HG03025 (cell line): ENCODE data around the gene AK1.
A peak's percentile ranks its signal among the peaks of the same experiment; 100 is the strongest.

ENCODE experiments used
- ATAC-seq: cut with Tn5 transposase; IDR thresholded peaks from one replicate; pipeline ENCODE4 v1.9.1; 2021; ENCODE audit warnings: mild to moderate bottlenecking, moderate library complexity; ENCODE audit not compliant: unreplicated experiment, low FRiP score

AK1 gene, protein sequence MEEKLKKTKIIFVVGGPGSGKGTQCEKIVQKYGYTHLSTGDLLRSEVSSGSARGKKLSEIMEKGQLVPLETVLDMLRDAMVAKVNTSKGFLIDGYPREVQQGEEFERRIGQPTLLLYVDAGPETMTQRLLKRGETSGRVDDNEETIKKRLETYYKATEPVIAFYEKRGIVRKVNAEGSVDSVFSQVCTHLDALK

GRCh38 chr9:127877566-127877998 lies at the start of gene AK1:
TSS of gene AK1 (minus strand) at chr9:127877675. CDS start at chr9:127874617, 3,058 bp downstream.
- no peak for ATAC-seq

- no peak for ATAC-seq
Measured at GRCh38 chr9:127926906-127927200, 49.4 kb upstream of the AK1 start.

DNA sequence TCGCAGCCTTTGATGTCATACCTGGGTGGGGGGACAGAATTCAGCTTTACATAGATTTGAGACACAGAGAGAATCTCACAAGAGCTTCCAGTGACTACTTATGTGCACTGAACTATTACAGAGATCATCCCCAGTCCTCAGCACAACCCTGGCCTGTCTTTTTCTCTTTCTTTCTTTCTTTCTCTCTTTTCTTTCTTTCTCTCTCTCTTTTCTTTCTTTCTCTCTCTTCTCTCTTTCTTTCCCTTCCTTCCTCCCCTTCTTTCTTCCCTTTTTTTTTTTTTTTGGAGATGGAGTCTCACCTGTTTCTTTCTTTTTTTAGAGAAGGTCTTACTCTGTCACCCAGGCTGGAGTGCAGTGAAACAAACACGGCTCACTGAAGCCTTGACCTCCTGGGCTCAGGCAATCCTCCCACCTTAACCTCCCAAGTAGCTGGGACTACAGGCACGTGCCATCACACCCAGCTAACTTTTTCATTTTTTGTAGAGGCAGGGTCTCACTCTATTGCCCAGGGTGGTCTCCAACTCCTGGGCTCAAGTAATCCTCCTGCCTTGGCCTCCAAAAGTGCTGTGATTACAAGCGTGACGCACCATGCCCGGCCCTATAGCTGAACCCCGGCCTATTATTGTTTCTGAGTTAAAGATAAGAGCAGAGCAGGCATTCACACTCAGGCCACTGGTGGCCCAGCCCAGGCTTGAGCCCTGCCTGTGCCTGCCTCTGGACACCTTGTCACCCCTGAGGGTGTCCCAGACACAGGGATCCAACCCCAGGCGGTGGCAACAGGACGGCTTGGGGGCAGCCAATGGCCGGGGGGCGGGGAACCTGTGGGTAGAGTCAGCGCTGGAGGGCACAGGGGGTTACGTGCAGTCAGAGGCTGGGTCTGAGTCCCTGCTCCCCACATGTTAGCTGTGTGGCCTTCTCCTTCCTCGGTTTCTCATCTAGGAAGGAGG lies 48.8 kb upstream of the AK1 start:
- no peak for ATAC-seq

DNA sequence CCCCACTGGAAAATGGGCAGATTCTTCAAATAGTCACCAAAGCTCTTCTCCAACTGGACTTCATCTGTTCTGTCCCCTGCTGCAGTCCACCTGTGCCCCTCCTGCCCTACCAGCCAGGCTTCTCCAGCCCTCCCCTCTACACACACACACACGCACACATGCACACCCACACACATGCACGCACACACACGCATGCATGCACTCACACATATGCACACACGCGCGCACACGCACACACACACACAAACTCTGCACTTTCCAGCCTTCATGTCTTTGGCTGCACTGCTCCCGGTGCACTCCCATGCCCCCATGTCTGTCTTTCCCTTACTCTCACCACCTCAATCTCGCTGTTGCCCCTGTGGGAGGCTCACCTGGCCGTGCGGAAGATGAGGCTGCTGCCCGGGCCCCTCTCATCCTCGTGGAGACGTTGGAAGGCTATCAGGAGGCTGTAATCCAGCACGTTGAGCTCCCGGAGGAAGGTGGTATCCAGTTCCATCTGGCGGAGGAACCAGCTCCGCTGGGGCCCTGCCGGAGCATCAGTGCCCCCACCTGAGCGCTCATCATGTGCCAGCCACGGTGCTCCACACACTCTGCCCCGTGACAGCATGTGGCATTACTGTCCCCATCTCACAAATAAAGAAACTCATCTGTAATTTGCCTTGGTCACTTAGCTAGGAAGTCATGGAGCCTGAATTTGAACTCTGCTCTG lies 47.4 kb upstream of the AK1 start:
- ATAC-seq: no peak

- ATAC-seq: no peak
Measured at GRCh38 chr9:127923771-127924170, 46.3 kb upstream of the AK1 start.

- ATAC-seq: no peak
Measured at GRCh38 chr9:127923046-127923445, 45.6 kb upstream of the AK1 start.

DNA sequence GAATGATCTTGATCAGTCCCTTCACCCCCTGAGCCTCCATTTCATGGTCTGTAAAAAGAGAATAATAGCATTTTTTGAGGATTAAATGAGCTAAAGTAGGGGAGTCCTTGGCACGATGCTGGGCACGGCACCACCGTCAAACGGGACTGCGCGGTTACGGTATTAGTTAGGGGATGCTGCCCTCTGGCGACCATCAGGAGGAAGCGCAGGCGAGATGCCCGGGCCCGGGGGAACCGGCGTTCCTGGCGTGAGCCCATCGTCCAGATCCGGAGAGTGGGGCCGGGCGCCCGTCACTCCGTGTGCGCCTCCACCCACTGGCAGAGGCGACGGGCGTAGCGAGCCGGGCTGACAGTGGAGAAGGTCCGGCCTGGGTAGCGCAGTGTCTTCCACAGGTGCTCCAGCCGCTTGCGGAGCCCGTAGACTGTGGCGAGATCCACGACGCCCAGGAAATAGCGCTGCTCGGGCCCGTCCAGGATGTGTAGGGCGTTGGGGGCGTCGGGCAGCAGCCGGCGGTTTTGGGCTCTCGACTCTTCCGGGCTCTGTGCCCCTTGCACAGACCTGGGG lies 44.2 kb upstream of the AK1 start:
- no peak for ATAC-seq

DNA sequence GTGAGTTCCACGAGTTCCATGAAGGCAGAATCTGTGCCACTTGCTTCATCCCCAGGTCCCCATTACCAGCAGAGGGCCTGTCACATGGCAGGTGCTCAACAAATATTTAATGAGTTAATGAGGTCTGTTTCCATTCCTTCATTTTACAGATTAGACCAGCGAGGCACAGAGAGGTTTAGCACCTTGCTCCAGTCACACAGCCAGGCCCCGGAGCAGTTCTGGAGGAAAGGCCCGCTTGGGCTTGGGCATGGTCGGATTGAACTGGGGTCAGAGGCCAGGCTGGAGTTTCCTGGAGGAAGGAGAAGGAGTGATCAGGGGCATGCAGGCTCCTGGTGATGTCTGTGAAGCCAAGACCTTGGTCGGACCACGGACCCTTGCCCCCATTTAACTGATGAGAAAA lies 43.3 kb upstream of the AK1 start:
- no peak for ATAC-seq

DNA sequence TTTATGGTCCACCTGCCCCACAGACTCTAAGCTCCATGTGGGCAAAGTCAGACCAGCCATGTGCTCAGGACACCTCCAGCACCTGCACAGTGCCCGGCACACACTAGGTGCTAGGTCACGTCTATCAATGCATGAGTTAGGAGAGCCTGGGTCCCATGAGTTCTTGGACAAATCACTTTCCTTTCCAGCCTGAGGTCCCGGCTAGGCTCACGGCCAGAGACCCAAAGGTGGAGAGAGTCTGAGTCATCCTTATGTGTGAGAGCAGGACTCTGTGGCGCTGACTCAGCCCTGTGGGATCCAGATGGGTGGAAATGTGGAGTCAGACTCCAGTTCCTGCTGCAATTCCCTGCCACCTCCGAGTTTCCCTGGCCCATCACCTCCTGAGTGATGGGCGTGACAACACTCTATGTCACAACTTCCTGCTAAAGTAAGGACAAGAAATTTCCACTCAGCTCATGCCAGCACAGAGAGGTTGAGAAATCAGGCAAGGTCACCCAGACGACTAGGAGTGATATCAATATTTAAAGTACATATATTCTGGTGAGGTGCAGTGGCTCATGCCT lies 41.9 kb upstream of the AK1 start:
- ATAC-seq: no peak

DNA sequence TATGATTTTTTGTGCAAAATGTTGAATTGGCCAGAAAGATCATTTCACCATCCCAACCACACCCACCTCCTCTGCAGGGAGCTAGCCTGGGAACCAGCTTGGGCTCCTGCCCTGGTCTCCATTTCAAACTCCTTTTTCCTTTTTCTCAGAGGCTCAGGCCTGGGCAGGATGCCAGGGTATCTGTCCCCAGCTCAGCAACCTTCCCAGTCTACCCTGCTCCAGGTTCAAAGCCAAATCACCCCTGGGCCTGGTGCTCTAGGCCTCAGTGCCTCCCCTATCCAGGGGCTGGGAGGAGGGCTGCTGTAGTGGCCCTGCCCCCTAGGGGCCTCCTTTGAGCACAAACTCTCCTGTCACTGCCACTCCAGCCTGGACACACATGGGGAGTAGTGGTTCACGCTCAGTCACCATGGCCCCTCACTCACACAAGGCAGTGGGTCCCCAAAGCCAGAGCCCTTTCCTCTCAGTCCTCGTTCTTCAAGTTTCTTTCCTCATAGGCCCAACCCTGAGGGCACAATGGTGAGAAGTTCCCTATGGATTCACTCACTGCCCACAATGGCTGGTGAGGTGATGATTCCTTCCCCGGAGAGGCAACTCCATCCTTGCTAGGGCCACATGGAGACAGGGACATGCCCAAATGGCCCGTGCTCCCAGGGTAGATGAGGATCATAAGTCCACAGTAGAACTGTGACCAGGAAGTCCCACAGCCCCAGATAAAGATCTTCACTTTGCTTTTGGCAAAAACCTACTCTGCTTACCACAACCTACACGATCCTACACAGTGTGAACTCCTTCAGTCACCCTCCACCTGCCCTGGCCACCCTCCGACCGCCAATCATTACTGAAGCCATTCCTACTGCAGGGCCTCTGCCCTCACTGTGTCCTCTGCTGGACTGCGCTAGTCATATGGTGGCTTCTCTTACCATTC lies 41.0 kb upstream of the AK1 start:
- no peak for ATAC-seq

DNA sequence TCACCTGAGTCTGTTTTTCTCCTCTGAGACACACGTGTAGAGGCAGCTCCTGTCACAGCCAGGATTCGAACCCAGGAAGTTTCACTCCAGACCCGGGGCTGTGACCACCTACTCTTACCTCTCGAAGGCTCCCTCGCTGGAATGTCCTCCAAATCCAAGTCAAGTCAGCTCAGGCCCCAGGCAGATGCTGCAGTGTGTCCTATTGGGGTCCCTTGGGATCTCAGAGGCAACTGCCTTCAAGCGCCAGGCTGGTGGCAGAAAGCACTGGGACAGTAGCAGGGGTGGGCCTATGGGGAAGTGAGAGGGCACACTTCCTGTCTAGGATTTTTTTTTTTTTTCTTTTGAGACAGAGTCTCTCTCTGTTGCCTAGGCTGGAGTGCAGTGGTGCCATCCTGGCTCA lies 40.1 kb upstream of the AK1 start:
- no peak for ATAC-seq

GRCh38 chr9:127916720-127917581 lies 39.5 kb upstream of the AK1 start, which contains the start of gene ST6GALNAC4:
TSS of gene ST6GALNAC4 (minus strand) at chr9:127917041. CDS start at chr9:127916419, 622 bp downstream.
- peak; percentile 45 for ATAC-seq

DNA sequence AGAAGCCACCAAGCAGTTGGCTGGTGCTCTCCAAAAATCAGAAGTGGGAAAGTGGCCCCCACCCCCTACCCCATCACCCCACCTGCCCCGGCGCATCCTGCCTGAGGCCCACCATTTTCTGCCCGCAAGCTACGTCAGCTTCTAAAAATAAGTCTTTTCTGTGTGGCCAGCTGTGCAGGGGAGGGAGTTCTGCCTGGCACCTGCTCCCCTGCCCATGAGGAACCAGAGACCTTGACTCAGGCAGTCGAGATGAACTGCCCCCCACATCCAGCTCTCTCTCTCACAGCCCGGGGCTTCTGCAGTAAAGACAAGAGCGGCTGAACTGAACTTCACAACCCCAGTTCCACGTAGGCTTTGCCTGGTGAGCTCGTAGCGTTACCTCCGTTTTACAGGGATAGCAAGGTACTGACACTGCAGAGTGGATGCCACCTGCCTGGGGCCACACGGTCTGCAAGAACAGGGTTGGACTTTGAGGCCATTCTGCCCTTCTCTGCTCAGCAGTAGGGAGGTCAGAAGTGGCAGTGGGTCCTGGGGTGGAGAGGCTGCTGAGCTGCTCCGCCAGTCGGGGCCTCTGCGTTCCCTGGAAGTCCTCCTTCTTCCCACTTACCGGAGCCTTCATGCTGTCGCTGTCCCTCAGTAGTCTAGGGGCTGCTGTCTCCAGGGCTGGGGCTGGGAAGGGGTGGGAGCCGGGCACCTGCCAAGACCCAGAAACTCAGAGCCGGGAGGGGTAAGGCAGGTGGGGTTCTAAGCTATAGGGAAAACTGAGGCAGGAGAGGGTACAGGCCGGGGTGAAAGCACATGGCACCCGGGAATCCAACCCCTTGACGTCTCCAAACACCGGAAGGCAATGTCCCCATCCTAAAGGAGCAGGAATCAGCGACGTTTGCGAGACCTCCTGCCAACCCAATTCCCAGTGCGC lies 38.6 kb upstream of the AK1 start:
- no peak for ATAC-seq

DNA sequence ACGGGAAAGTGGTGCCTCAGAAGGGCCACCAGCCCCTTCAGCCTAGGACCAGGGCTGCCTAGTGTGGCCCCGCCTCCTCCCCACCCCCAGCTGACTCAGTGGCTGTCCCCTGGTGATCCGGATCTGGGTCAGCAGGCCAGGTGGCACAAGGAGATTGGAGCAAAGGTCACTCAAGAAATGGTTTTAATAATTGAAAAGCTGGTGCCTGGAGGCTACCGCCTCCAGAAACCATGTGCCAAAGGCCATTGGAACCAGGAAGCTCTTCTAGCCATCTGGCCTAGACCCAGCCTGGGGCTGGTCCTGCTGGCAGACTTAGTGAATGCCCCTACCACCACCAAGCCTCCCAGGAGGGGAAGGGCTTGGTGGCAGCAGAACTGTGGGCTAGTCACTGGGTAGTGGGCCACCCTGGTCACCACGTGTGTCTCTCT lies 37.9 kb upstream of the AK1 start:
- no peak for ATAC-seq

DNA sequence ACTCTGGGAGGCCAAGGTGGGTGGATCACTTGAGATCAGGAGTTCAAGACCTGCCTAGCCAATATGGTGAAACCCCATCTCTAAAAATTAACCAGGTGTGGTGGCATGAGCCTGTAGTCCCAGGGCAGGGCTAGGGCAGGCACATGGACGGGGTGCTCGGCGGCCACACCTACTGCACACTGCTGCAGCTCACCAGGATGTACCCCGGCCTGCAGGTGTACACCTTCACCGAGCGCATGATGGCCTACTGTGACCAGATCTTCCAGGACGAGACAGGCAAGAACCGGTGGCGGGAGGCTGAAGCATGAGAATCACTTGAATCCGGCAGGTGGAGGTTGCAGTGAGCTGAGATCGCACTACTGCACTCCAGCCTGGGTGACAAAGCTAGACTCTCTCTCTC lies 36.2 kb upstream of the AK1 start:
- no peak for ATAC-seq

DNA sequence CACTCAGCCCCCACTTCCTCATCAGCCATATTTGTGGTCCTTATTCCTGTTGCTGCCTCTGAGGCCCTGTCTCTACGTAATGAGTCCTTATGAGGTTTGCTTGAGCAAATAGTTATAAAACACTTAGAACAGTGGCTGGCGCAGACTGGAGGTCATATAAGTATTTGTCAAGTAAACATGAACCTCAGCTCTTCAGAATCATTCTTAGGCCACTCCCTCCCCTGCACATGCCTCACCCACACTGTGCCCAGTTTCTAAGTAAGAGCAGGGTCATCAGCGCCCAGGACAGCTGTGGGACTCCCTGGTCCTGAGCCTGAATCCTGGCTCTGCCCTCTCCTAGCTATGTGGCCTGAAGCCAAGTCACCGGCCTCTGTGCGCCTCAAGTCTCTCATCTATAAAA lies 35.4 kb upstream of the AK1 start:
- ATAC-seq: no peak

DNA sequence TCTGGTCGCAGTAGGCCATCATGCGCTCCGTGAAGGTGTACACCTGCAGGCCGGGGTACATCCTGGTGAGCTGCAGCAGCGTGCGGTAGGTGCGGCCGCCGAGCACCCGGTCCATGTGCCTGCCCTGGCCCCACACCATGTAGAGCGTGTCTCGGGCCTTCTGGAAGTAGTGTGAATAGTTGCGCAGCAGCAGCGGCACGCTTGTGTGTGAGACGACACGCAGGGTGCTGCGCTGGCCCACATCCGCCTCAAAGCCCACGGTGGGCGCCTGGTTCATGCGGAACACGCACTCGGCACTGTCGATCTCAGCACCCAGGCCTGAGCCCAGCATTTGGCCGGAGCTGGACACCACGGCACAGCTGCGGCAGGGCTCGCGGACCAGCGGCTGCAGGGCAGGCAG lies 34.8 kb upstream of the AK1 start:
- no peak for ATAC-seq
